H1 (cell line): Measurements from ENCODE around the gene TTC38. TPM values are rescaled to one million over a fixed set of nuclear protein-coding genes. Genes with fewer than 3 reads are reported as not detected.

ENCODE experiments used
- RFX5 ChIP-seq: IDR thresholded peaks from 2 replicates; pipeline ENCODE4 v1.6.1; 2011; ENCODE audit warnings: low read depth, low read length, improper control_type of control experiment, borderline replicate concordance
- ZNF274 ChIP-seq: IDR thresholded peaks from 2 replicates; pipeline ENCODE4 v1.7.0; 2012; ENCODE audit warnings: low read length, borderline replicate concordance; ENCODE audit errors: extremely low read depth
- polyA plus RNA-seq, 7 experiments: library from polyadenylated mRNA; depleted of rRNA in 3 of 7; stranded (reverse) in 5 of 7; unstranded in 2 of 7; fragments of >200 nt in 5 of 7; fragments of 200-250 nt in 2 of 7; gene quantifications; 1 replicate in 5 of 7; 2 replicates in 1 of 7; 4 replicates in 1 of 7; pipeline versions ENCODE4 v1.2.1 to v1.2.3, GENCODE V29; 2011 to 2013; ENCODE audit warnings: missing spikeins in 2 of 7, mixed read lengths in 2 of 7
- total RNA-seq: library from RNA; stranded (reverse); fragmentation: NEBNext Ultra II Directional; extraction: Animal tissue kit (Norgen Biotek cat#: 25700); gene quantifications from 2 replicates; pipeline ENCODE4 v1.2.1, GENCODE V29; 2021

TTC38 gene
- total and polyA plus RNA-seq, 2 of the 8 experiments (the other 6 are each of a cell fraction or from before 2014, with no cell fraction given) = 25.3 to 34.8 TPM

- TF ChIP-seq ZNF274 = no peak
- TF ChIP-seq RFX5 = no peak
- TF ChIP-seq, all 59 proteins: peak for 0
Observed at GRCh38 chr22:46230262-46230901, 37.4 kb upstream of the TTC38 start (continued).
